HG03565 (cell line): ENCODE measurements around the gene ELF1.
A peak's percentile ranks its signal among the peaks of the same experiment; 100 is the strongest.

Source experiments
- ATAC-seq: cut with Tn5 transposase; IDR thresholded peaks from one replicate; pipeline ENCODE4 v1.9.1; 2021; ENCODE audit warnings: mild to moderate bottlenecking, moderate library complexity; ENCODE audit not compliant: unreplicated experiment

Gene ELF1

GRCh38 chr13:41019011-41019487 is at the start of gene ELF1:
ELF1 (minus strand) TSS chr13:41019316; CDS start chr13:40982054, 37,262 bp downstream.
- peak; percentile 82 for ATAC-seq

- no peak for ATAC-seq
Measured at GRCh38 chr13:41065078-41065477, 46.0 kb upstream of the ELF1 start.

GRCh38 chr13:41064493-41064892 is 45.4 kb upstream of the ELF1 start:
- no peak for ATAC-seq

- ATAC-seq, result no peak
Measured at GRCh38 chr13:41061914-41062837, 43.1 kb upstream of the ELF1 start.

GRCh38 chr13:41061075-41061913 is 42.2 kb upstream of the ELF1 start, which contains the start of gene WBP4:
WBP4 (plus strand) TSS chr13:41061509; CDS start chr13:41061674, 165 bp downstream.
- peak; percentile 65 for ATAC-seq

- ATAC-seq, result peak; percentile 17
Measured at GRCh38 chr13:41060724-41061074, 41.6 kb upstream of the ELF1 start.

GRCh38 chr13:41060082-41060723 is 41.1 kb upstream of the ELF1 start:
- peak; percentile 22 for ATAC-seq

GRCh38 chr13:41059456-41060081 is 40.5 kb upstream of the ELF1 start:
- no peak for ATAC-seq

GRCh38 chr13:41058295-41059070 is 39.4 kb upstream of the ELF1 start:
- ATAC-seq, result no peak

- ATAC-seq, result no peak
Measured at GRCh38 chr13:41056826-41057711, 38.0 kb upstream of the ELF1 start.

GRCh38 chr13:41056194-41056593 is 37.1 kb upstream of the ELF1 start:
- ATAC-seq, result no peak

- no peak for ATAC-seq
Measured at GRCh38 chr13:41054919-41055619, 36.0 kb upstream of the ELF1 start.

GRCh38 chr13:41054212-41054877 is 35.2 kb upstream of the ELF1 start:
- no peak for ATAC-seq

GRCh38 chr13:41053384-41053826 is 34.3 kb upstream of the ELF1 start:
- peak; percentile 68 for ATAC-seq

- no peak for ATAC-seq
Measured at GRCh38 chr13:41052441-41052840, 33.3 kb upstream of the ELF1 start.

- no peak for ATAC-seq
Measured at GRCh38 chr13:41049480-41050440, 30.6 kb upstream of the ELF1 start.
